GM19239 (cell line): ENCODE measurements around the gene SNCB.
A peak's percentile ranks its signal among the peaks of the same experiment; 100 is the strongest.

Experiments
- DNase-seq: peaks from one replicate; pipeline ENCODE4 v3.0.0; 2011; ENCODE audit warnings: low spot score; ENCODE audit not compliant: insufficient read length
- FAIRE-seq: peaks from 2 replicates; lab custom pipeline; 2011; peaks lifted over from hg19 to GRCh38; lab: Jason Lieb, UNC

The SNCB gene

DNA sequence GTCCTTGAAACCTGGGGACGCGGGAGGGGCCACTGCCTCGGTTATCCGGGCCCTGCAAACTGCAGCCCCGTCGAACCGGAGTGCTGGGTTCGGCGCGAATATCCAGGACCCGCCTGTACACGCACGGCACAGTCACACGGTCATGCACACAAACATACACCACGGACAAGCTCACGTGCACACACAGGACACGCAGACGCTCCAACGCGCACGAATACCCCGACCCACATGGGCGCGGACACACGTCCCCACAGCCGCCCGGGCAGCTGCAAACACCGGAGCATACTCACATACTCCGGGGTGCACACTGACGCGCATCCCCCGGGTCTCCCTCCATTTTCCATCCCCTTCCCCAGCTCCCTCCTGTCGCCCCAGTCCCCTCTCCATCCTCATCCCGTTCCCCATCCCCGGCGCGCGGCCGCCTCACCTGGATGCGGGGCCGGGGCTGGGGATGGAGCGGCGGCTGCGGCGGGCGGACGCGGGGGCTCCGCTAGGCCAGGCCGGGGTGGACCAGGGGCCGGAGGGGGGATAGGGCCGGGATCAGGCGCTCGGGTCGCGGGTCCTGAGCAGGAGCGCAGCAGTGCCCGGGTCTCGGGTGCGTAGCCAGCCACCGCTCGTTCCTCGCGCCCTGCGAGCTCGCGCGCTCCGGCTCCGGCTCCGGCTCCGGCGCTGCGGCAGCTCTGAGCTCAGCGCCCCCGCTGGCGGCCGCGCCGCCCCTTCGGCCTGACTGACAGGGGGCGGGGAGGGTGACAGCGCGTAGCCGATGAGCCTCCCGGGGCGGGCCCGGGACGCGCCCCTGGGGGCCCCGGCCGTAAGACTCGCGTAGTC lies at the start of gene SNCB, which contains the start of gene EIF4E1B:
Gene SNCB (minus strand): TSS at position 682 of the 828 bp plus-strand sequence. CDS start 880 bp downstream, outside the sequence.
Gene EIF4E1B (plus strand): TSS at position 823 of the 828 bp plus-strand sequence. CDS start 12,113 bp downstream, outside the sequence.
- DNase-seq (peak; percentile 52), FAIRE-seq (no peak)

DNA sequence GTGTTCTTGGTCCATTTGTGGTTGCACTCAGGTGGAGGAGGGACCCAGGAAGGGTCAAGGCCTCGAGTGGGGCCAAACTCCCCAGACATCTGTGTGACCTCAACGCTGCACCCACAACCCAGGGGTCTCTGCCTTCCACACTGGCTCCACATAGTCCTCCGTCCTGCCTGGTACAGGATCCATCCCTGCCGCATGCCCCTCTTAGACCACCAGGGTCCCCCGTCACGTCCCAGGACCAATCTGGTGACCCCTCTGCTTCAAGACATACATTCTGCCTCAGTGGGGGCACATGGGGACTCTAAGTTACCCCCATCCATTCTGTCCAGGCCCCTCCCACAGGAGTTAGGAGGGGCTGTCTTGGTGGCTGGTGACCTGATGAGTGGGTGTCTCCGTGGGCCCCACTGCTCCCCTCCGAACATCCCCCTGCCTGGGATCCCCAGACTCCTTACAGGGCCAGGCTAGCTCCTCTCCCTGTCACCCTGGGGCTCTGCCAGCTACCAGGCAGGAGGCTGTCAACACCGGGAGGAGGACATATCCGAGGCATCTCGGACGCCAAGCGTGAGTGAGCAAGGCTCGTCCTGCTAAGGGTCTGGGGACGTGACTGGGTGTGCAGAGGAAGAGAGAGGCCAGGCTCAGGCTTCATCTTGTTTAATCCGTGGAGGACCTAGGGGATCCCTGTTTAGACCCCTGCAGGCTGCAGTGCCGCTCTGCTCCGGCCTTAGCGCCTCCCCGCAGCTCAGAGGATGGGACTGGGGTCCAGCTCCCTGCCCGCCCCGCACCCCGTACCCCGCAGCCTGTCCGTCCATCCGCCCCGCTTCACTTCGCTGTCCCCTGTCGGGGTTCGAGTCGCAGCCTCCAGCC lies 49.3 kb upstream of the SNCB start:
- FAIRE-seq: no peak
- DNase-seq: no peak

DNA sequence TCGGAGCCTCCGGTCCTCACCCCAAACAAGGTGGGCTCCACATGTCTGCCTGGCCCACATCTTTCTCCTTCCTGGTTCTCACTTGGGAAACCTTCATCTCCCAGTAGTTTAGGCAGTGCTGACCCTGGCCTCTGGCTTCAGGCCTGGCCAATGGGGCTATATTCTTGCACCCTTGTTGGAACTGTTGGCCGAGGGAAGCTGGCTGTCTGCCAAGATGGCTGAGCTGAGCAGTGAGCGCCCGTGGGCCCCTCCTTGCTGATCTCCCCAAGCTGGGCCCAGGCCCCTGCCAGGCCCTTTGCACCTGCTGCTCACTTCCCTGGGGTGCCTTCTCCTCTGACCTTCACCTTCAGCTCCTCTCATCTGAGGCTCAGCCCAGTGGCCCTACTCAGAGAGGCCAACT lies 48.2 kb upstream of the SNCB start:
- no peak for DNase-seq
- no peak for FAIRE-seq

- FAIRE-seq: no peak
- DNase-seq: no peak
These were observed 47.0 kb upstream of the SNCB start for GRCh38 chr5:176677209-176677939.

GRCh38 chr5:176676361-176676824 lies 46.1 kb upstream of the SNCB start:
- FAIRE-seq (peak; percentile 88), DNase-seq (peak; percentile 78)

- no peak for FAIRE-seq
These were observed 45.5 kb upstream of the SNCB start for GRCh38 chr5:176675676-176676360.

GRCh38 chr5:176674799-176675198 lies 44.5 kb upstream of the SNCB start:
- FAIRE-seq (no peak), DNase-seq (no peak)

More at GRCh38 chr5:176675676-176676360, 45.5 kb upstream of the SNCB start:
- no peak for DNase-seq

DNA sequence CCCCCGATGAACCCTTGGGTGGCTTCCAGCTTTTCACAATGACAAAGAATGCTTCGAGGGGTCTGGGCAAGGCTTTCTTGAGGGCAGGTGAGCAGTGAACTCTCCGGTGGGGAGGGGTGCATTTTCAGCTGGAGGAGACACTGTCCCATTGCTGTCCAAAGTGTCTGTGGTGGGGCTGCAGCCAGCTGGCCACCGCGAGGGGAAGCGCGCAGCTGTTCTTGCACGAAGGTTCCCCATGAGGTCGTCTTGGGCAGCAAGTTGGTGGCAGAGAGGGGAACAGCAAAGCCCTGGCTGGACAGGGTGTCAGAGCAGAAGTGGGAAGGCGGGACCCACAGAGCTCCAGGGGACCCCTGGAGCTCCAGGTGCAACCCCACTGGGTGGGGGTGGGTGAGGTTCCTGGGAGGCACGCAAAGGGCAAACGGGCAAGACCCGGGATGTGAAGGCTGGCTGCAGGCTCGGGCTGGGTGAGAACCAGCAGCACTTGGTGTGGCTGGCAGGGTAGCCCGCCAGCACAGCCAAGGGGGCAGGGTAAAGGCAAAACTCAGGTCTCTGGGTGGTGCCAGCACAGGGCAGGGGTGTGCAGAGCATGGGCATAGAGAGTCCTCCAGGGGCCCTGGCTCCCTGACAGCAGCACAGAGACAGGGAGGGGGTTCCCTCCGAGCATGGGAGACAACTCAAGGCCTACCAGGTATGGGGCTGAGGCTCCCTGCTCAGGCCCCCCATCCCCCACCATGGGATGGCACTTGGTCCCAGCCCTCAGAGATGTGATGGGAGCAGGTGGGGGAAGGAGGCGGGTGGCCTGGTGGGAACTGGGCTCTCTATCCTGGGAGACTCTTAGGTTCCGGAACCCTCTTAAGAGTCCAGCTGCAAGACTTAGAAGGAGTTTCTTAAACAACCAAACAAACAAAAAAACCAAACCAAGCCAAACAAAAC lies 43.6 kb upstream of the SNCB start:
- DNase-seq: no peak
- peak; percentile 44 for FAIRE-seq

GRCh38 chr5:176671890-176672747 lies 41.8 kb upstream of the SNCB start:
- DNase-seq (no peak), FAIRE-seq (peak; percentile 45)

GRCh38 chr5:176671399-176671798 lies 41.1 kb upstream of the SNCB start:
- FAIRE-seq: no peak
- DNase-seq: no peak

DNA sequence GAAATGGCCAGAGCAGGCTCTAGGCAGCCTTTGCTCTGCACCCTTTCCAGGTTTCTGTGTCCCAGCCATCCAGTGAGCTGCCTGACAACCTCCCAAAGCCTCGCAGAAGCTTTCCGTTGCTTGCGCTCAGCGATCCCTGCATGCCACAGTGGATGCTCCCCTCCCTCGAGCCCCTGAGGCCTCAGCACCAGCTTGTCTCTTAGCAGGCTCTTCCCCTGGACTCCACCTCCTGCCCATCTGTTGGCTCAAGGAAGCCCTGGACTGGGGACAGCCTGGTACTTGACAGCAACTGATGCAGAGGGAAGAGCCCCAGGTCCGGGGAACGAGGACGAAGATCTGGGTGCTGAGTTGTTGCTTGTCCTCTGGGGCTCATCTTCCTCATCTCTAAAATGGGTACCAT lies 40.1 kb upstream of the SNCB start:
- no peak for DNase-seq
- no peak for FAIRE-seq

DNA sequence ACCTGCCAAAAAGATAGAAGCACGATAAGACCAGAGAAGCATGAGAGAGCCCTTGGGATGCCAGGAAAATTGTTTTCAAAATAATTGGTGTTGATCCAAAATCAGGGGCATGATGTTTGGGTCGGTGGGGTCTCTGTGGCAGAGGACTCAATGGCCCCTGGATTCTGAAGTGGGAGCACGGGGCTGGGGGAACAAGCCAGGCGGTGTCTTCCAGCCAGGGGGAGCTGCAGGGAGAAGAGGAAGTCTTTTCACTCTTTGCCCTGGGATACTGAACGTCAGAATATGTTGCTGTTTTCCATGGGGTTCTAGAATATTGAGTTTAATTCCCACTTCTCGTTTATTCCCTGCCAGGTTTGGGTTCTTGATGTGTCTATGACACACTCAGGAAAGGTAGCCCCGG lies 37.3 kb upstream of the SNCB start:
- FAIRE-seq (no peak), DNase-seq (no peak)

GRCh38 chr5:176665517-176665916 lies 35.2 kb upstream of the SNCB start:
- FAIRE-seq (no peak), DNase-seq (no peak)

GRCh38 chr5:176664886-176665285 lies 34.6 kb upstream of the SNCB start:
- DNase-seq (no peak), FAIRE-seq (no peak)

- FAIRE-seq: no peak
- no peak for DNase-seq
These were observed 34.1 kb upstream of the SNCB start for GRCh38 chr5:176664479-176664878.

DNA sequence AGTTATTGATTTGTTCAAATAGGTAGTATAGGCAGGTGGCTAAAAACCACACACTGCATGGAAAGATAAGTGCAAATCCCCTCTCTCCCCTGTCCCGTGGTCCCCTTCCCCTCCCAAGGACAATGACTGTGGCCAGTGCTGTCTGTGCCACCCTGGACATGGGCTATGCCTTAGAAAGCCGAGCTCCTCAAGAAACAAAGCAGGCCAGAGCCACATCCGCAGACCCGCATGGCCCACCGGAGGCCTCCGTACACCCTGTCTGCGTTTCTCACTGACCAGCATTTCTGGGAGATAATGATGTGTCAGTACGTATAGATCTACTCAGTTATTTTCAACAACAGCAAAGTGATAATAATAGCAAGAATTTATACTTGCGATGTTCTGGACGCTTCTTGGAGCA lies 33.2 kb upstream of the SNCB start:
- FAIRE-seq (no peak), DNase-seq (no peak)

DNA sequence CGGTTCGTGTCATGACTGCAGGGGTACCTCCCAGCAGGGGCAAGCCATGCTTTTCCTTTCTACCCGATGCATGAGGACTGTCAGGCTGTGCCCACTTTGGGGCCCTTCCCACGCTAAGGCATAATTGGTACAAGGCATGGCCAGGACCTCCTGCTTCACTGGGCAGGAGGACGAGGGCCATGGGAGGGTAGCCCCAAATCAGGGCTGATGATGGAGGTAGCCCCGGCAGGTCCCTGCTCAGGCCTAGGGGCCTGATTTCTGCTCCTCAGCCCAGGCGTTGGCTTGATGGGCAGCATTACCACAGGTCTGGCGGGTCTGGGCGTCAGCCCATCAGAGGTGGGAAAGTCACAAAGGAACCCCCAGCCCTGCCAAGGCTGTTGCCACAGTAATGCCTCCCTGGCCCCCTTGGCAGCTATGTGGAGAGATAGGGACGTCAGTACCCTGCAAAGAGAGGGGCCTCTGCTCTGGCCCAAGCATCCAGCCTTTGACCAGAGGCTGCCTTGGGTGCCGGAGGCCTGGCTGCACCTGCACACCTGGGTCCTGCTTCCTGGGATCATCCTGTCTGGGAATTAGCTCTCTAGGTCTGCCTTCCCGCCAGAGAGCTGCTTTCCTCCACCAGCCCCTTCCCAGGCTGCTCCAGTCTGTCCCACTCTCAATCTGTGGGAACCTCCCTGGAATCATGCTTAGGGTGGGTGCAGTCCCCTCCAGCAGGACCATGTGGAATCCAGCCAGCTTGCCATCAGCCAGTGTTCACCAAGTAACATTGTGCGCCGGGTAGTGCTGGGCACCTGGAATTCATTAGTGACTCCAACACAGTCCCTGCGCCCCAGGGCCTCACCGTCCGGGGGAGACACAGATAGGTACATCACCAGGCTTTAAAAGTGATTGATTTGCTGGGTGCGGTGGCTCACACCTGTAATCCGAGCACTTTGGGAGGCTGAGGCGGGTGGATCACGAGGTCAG lies 32.3 kb upstream of the SNCB start:
- DNase-seq (no peak), FAIRE-seq (no peak)
